Measurements from ENCODE around the gene CNOT4.

CNOT4 gene

DNA sequence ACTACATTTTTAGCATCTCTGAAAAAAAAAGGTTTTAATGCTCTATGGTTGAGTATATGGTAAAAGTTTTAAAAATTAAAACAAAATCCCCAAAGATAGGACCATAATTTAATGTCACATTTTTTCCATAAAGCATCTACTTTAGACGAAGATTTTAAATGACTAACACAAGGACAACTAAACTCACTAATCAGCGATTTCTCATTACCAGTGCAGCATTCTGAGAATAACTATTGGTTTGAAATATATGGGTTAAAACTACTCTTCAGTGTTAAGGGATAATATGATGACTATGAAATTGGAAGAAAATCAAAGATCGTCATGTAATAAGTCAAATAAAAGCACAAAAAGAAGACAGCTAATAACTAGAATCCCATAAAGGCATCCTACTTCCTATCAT lies 118.4 kb downstream of the CNOT4 start:
- no peak for DNase-seq

DNA sequence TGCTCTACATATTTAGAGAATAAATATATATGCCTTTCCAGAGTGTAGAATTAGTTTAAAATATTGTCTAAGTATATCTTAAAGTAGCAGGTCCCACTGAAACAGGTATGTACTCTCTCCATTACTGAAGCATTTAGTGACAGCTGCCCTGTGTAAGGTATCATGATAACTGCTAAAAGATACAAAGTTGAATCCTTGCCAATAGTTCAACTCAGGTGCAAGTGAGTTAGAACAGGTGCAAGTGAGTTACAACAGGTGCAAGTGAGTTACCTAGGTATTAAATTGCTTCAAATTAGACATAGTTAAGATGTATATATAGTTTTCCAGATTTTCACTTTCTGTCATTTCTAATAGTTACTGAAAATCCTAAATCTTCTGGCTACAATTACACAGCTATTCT lies 119.1 kb downstream of the CNOT4 start:
- peak; percentile 25 for DNase-seq

DNA sequence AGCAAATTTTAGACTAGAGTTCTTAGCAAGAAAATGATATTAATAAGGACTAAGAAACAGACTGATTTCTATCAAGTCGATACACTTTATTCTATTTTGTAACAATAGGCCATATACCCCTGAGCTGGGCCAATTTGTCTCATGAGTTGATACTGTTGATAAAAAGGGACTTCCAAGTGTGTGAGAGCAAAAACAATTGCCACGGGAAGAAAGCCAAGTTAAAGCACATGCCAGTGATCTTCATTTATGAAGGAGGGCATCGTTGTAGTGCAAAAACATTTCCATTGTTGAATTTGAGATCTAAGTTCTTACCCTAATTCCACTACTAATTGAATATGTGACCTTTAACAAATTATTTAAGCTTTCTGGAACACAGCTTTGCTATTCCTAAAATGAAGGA lies 119.9 kb downstream of the CNOT4 start:
- no peak for DNase-seq

DNA sequence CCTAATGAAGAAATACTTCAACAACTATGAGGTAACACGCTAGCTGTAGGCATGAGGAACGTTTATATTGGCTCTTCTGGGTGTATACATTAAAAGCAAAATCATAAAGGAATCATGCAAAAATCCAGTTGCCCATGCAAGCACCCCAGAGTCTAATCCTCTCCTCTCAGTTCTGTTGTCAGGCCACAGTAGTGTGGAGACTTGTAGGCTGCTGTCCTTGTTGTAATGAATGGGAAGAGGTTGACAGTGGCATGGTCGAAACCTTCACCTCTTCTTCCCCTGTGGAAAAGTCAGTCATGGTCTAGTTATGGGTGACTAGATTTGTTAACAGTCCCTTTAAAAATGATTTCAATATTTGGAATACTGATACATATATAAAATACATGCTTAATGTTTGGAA lies 121.3 kb downstream of the CNOT4 start:
- no peak for DNase-seq

DNA sequence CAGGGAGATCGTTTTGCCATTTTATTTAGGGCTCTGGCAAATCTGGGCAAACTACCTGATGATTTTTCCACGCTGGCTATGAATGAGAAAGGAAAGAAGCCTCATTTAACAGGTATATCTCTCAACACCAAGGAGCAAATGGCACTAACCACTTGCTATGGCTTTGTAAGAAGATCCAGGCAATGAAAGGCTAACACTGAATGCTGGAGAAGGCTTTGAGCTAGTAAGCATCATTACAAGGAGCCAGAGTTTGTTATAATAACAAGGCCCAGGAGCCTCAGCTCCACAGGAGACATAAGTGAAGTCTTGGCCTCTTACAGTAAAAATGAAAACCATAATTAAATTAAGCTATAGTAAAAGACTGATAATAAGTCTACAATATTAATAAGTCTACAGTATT lies 123.1 kb downstream of the CNOT4 start:
- DNase-seq: no peak

DNA sequence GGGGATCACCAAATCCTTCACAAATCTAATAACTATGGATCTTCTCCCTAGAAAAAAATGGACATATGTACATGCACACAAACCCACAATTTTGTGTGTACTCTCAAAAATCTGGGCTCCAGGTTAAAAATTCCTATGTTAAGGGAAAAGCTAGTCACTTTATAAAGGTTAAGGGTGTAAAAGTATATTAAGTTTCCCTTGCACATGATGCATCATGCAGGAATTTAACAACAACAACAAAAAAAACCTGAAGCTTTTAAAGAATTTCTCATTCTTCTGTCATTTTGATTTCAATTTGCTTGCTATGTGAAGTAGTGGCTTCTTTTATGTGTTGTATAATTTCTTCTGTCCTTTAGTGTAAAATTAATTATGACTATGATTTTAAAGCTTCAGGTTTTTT lies 123.7 kb downstream of the CNOT4 start:
- no peak for DNase-seq

DNA sequence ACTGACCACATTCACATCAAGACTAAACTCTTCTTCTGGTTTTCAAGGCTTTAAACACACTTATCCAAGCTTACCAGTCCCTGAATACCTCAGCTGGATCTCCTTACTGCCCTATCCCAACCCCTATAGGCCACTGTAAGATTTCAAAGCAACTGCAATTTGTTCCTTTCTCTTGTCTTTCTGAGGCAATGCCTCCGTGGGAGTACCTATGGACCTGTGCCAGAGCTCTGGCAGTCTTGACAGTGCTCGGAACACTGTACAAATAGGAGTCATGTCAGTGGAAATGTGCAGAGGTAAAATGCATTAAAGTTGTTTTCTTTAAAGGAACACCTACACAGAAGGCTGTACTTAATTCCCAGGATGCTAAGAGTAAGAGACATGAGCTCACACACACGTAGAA lies 124.7 kb downstream of the CNOT4 start:
- DNase-seq: no peak

DNA sequence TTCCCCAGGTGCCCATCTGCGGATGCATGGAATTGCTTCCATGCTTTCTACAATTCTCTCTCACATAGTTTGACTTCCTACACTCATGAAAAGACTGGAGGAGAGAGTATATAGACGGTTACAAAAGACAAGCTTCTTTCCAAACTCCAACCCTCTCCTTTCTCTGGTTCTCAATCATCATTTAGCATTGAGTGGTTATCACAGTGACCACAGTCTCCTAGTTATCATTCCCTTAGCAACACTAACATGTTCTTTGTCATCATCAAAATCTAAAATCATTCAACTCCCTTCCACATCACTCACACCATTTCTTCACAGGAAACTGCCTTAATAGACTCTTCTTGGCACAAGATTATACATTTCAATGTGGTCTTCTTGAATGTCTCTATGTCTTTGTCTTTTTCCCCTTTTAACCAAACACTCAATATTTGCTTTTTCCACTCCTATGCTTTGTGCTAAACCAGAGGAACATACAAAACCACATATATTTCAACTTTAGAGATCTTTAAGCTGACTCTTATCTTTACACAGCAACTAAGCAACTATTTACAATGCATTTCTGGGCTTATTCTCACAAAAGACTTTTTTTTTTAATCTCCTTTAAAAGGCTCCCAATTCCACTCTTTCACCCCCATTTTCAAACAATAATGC lies 126.3 kb downstream of the CNOT4 start:
- no peak for DNase-seq

DNA sequence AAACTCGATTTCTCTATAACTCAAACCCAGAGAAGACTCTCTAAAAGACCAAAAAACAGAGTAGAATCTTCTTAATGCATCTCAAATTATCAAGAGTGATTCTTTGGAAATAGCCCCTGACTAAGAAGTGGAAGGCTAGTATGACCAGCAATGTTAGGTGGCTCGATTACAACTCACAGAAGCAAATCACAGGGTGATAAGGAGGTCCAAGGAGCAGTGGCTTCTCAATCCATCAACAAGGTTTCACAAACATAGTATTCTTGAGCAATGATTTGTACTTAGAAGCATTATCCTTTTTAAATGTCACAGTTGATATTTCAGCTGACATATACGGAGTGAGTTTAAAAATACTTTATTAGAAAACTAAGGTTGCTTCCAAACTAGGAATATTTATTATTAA lies 127.7 kb downstream of the CNOT4 start:
- DNase-seq: no peak

DNA sequence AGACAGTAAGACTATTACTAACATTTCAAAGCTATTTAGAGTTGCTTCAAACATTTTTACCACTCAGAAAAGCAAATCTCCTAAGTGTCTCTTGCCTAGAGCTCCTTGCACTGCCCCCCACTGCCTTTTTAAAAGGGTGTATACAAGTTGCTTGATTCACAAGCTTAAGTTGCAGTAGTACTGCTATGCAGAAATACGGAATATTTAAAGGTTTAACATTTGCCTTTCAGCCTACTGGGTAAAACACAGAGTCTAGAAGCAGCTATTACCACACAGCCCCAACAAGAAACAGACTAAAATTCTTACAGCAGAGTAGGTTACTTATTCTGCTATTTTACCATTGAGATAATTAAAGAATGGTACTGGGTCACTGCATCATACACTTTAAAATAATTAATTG lies 128.5 kb downstream of the CNOT4 start:
- DNase-seq: no peak

DNA sequence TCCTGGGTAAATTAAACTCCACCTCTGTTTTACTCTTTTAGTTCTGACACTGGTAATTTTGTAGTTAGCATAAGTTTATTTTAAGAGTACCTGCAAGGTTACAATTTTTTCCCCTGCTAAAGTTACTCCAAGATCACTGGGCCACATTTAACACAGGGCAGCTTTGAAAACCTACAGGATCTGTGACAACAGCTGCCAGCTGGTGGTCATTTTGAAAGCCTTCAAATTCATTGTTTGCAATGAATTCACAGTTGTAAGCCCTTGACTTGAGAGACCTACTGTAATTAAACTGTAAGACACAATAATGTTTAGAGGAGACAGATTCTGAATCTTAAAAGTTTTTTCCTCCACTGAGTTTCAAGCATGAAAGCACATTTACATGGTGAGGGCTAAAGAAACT lies 129.6 kb downstream of the CNOT4 start:
- DNase-seq: no peak

DNA sequence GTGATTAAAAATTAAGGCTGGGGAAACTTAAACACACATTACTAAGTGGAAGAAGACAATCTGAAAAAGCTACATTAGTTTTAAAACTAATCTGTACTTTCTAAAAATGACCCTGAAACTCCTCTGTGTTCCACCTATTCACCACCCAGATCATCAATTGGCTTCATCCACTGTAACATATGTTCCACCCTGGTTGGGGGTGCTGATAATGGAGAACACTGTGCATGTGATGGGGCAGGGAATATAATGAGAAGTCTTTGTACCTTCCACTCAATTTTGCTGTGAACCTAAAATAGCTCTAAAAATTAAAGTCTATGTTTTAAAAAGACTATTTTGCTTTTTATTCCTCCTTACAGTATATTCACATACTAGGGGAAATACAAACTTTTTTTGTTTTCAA lies 132.7 kb downstream of the CNOT4 start:
- no peak for DNase-seq

DNA sequence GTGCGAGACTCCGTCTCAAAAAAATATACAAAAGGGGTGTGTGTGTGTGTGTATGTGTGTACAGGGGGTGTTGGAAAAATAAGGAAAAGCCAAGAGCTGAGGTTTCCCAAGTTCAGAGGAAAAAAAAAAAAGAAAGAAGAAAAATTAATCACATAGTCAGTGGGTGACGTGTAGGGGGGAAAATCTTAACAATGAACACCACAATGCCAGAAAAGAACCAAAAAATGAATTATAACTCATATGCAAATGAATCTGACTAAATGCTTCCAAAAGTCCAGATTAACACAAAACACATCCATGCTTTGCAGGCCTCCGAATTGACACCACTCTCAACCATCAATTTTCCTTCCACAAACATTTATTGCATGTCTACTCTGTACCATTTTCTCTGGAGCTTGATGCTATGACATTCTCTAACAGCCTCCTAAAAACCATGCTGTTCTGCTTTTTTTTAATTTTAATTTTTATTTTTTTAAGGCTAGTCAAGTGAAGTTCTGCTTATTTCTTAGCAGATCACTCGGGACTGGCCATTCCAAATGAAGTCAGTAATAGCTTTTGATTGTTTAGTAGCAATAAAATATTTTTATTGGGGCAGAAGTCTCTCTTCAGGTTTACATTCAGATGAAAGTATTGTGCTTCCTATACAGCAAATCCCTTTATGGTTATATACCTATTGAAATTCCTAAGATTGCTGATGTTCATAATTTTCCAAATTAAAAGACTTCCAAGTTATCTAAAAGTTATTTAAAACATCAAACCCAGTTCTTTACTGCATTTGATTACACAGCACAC lies 133.8 kb downstream of the CNOT4 start:
- no peak for DNase-seq

DNA sequence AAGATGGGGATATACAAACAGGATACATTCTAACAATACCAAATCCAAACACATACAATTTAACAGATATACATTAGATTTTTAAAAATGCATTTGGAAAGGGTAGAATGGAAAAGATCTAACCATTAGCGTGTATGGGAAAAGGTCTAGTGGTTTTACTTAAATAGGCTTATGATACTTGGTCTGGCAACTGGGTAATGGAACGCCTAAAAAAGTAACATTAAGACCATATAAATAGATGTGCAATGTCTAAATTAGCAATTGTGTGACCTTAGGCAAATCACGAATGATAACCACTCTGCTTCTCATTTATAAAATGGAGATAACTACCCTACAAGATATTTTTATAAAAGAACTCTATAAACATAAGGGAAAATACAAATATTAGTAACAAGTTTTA lies 135.2 kb downstream of the CNOT4 start:
- no peak for DNase-seq

DNA sequence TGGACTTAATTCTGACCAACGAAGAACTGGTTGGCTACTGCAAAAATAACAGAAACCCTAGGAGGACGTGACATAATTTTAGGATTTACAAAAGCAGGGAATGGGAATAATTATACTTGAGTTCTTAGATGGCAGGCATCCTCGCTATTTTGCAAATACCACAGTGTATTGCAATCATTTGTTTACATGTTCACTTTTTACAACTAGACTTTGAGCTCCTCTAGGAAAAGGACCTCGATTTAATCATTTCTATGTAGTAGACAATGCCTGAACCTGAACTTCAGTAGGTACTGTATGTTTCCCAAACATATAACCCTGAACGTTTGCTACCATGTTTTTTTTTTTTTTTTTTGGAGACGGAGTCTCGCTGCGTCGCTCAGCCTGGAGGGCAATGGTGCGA lies 137.7 kb downstream of the CNOT4 start:
- DNase-seq: no peak

DNA sequence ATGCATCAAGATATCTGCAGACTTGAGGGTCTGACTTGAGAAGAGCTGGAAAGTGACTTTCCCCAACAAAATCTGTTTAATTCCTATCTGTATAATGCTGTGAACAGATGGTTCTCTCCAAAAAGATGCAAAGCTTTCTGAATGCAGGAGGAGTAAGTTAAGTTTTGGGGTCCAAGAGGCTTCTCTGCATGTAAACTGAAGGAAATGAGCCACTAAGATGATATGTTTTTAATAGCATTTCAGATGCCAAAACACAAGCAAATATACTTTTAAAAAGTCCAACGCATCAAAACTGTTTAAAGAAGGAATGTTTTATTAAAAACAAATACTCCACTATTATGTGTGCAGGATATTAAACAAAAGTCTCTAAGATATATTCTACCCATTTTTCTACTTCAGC lies 139.2 kb downstream of the CNOT4 start:
- no peak for DNase-seq

DNA sequence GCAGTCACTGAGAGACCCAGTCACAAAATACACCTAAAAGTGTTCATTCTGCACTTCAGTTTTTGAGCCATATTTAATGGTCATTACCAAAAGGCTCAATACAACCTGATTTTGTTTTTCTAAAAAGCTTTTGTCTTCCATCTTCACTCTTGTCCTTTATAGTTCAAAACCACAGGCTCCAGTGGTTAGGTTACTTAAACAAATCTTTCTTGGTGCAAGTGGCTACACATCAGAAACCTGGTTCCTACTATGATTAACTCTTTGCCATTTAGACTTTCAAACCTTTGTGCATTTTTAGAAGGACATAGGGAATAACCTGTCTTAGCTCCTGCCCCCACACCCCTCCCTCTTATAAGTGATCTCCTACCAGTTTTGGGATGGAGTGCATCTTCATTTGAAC lies 140.5 kb downstream of the CNOT4 start:
- DNase-seq: no peak

DNA sequence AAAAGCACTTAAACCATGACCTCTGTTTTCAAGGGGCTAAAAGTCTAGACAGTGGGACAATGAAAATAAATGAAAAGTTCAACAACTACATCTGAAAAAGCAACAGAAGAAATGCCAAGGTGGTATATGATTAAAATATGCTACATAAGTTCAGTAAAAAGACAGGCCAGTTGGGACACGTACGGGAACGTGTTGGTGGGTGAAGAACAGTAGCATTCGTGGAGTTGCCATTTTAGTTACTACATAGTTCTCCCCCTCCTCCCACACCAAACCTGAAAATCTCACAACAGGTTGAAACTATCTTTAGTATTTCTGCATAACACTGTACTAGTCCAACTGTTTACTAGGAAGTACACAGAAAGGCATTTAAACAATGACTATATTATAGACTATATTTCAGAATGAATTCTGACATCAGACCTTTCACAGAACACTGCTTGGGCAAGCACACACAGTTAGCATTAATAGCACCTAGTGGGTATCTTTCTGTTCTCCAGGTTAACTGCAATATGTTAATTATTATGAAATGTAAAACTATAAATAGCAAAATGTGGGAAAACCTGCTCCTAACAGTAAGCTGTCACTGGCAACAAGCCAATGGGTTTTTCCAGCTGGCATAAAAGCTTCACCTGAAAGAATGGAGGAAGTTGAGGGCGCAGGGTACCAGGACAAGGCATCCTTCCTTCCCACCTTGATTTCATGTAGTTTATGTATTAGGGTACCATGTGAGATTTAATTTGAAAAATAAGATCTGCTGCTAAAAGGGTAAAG lies 141.3 kb downstream of the CNOT4 start:
- peak; percentile 11 for DNase-seq

DNA sequence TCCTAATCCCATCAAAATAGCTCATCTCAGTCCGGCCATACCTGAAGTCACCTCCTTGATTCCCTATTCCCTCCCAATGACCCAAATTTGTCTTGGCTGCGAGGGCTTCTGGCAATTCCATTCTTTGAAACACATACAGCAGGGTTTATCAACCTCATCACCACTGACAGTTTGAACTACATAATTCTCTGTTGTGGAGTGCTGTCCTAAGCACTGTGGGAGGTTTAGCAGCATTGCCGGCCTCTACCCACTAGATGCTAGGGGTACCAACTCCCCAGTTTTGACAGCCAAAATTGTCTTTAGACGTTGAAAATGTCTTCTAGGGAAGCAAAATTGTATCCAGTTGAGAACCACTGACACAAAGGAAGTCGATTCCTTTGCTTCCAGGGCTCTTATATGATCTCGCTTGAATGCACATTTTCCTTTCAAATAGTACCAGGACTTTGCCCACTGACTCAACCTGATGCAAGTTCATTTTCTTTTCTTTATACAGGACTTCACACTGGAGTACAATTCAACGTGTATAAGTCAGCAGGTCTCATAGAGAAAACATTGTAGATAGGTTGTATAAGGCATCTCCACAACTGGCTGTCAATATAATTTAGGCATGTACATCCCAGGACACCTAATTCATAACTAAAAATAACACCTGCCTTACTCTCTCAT lies 142.9 kb downstream of the CNOT4 start:
- no peak for DNase-seq

DNA sequence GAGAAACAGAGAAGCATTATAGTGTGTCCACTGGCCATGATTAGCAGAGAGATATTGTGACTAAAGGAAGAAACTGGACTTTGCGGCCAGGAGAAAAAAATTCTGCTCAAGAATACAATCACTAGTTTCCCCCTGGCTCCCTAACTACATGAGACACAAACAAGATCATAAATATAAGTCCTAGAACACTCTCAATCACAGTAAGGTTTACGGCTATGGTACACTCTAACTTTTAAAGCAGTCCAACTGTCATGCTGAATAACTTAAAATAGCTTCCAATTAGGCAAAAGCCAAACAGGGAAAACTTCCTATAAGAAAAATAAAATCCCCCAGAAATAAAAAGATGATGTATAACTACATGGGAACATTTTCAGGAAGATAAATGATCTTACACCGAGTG lies 144.2 kb downstream of the CNOT4 start:
- DNase-seq: no peak

DNA sequence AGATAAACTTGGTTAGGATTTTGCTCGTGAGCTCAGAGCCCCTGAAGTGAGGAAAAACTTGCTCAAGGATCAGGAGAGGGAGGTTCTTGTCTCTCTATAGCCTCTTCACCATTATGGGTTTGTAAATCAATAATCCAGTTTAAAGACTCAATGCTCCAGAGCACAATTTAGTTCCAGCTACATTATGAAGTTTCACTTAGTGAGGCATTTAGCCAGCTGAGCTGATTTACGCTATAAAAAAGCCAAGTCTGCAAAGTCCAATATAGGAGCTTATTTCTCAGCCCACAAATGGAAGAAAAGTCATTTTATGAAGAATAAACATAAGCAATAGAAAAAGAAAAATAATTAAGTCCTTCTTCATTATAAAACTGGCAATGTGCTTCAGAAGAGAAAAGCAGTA lies 145.7 kb downstream of the CNOT4 start:
- no peak for DNase-seq

DNA sequence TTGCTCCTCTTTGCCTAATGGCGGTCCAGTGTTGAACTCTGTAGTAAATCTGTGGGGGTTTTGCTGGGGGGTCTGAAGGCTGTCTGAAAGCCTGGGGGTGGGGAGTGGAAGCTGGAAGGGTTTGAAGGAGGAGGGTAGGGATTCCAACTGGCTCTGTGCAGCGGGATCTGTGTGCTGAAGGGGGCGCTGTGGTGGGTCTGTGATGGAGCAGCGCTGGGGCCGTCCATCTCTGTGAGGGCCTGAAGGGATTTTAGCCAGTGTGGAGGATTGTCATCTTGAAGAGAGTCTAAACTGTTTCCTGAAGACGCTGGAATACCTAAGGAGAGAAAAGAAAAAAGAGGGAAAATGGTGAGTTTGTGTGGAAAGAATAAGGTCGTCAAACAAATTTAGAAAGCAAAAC lies 147.0 kb downstream of the CNOT4 start:
- no peak for DNase-seq

DNA sequence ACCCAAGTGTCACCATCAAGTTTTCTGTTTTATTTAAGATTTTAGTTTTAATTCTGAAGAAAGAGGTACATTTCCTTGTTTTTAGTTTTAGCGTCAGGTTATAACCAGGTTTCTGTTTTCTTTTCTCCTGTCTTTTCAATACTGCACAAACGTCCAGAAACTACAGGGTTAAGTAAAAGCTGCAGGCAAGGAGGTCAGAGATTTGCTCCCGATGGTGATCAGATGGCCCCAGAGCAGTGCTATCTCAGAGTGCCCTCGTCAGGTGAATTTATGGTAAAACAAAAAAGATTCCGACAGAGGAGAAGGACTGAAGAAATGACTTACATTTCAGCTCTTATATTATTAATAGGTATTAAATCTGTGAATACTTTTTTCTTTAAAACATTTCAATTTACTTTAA lies 148.1 kb downstream of the CNOT4 start:
- DNase-seq: no peak

DNA sequence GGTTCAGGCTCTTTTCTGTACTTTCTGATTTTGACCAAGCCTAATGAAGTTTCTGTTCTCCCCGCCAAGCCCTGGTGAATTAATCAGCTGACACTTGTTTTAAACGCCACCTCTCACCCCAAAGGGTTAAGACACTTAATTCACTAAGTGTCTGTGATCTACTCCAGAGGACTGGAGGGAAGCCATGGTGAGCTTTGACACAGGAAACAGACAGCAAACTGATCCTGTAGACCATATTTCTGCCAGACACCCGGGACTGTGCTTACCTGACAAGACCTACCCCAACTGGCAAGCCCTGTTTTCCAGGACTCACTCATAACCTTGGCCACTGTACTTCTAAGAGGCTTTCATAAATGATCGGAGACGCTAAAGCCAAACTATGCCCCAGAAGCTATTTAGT lies 150.3 kb downstream of the CNOT4 start:
- no peak for DNase-seq

All from NCI-H345 (cell line).